GM19193 (cell line): ENCODE data around the gene HIVEP3.

Experiments used
- POLR2A ChIP-seq: IDR thresholded peaks from 4 replicates; pipeline ENCODE4 v1.6.1; 2011; ENCODE audit not compliant: insufficient read depth, insufficient read length; ENCODE audit errors: extremely low read depth

The HIVEP3 gene

GRCh38 chr1:41872074-41872473 lies 46.6 kb downstream of the HIVEP3 start:
- TF ChIP-seq POLR2A, result no peak

DNA sequence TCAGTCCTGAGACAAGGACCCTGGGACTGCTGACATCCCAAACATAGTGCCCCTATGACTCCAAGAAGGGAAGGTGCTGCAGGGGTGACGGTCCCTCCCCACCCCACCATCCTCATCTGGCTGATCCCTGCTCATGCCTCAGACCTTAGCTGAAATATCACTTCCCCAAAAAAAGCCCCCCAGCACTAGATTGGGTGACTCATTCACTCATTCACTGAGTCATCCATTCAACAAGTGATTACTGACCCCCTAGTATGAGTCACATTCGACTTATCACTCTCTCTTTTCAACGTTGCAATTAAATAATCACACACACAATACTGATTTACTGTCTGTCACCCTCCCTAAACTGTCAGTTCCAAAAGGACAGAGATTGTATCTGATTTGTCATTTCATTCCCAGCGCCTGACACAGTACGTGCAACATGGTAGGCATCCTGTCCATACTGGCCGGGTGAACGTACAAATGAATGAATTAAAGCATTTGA lies 48.6 kb downstream of the HIVEP3 start:
- TF ChIP-seq POLR2A, result no peak

- no peak for TF ChIP-seq POLR2A
Observed at GRCh38 chr1:41868241-41868998, 50.3 kb downstream of the HIVEP3 start.

GRCh38 chr1:41866285-41866684 lies 52.4 kb downstream of the HIVEP3 start:
- no peak for TF ChIP-seq POLR2A

GRCh38 chr1:41864471-41865040 lies 54.2 kb downstream of the HIVEP3 start:
- no peak for TF ChIP-seq POLR2A

GRCh38 chr1:41863718-41864117 lies 55.0 kb downstream of the HIVEP3 start:
- TF ChIP-seq POLR2A, result no peak

- TF ChIP-seq POLR2A, result no peak
Observed at GRCh38 chr1:41862384-41863221, 56.1 kb downstream of the HIVEP3 start.

- no peak for TF ChIP-seq POLR2A
Observed at GRCh38 chr1:41861535-41862383, 57.0 kb downstream of the HIVEP3 start.

DNA sequence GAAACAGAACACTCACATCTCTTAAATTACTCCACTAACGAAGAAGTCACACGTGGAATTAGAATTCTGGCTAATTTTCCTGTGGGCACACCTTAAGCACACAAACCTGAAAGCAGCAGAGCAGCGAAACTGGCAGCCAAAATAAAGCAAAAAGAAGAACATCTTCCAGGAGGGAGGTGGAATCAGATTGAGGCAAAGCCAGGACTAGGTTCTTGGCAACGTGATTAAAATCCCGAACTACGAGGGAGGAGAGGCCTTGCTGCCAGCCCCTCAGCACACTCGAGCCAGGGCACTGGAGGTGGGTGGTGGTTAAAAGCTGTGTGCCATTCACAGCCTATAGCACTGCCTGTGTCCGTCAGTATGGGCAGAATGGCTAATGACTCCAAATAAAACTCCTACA lies 58.0 kb downstream of the HIVEP3 start:
- TF ChIP-seq POLR2A, result no peak

- no peak for TF ChIP-seq POLR2A
Observed at GRCh38 chr1:41860214-41860613, 58.5 kb downstream of the HIVEP3 start.

DNA sequence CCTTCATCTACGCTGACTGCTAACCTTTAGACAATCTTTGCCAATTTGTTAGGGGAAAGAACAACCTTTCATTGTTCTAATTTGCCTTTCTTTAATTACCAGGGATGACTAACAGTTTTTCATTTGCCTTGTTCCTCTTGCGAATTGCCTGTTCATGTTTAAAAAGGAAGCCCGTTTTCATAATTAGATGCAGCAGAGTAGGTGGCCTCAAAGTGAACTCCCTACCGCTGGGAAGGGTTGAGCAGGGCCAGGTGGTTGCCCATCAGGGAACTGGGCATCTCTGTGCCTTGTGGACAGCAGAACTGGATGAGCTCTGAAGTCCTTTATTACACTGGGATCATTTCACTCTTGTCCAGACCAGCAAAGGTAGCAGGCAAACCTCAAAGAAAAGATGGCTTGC lies 59.0 kb downstream of the HIVEP3 start:
- TF ChIP-seq POLR2A, result no peak

DNA sequence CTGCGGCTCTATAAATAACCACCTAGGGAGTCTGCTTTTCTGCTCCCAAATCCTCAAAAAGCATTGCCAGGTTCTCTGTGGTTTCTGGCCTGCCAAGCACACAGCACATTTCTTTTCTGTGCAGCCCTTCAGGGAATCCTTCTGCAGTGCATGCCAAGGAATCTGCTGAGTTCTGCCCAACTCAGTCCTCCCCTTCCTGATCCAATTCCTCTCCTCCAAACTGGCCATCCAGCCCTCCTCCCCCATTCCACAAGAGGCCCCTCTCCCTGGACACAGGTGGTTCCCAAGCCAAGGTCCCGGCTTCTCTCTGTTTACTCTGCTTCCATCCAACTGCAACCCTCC lies 61.8 kb downstream of the HIVEP3 start:
- TF ChIP-seq POLR2A, result no peak

GRCh38 chr1:41856151-41856943 lies 62.4 kb downstream of the HIVEP3 start:
- no peak for TF ChIP-seq POLR2A

- no peak for TF ChIP-seq POLR2A
Observed at GRCh38 chr1:41855713-41856112, 63.0 kb downstream of the HIVEP3 start.
